Mononuclear cell (primary cell): ENCODE results near the gene CXADR. TPM values are rescaled to one million over a fixed set of nuclear protein-coding genes. Genes with fewer than 3 reads are reported as not detected.

Experiments
- H3K27me3 ChIP-seq: 2 replicates; pipeline ENCODE4 v1.6.0; 2011; ENCODE audit warnings: low read length, control low read depth; ENCODE audit not compliant: insufficient read depth
- H3K4me1 ChIP-seq: 2 replicates; pipeline ENCODE4 v1.5.1; 2011; ENCODE audit warnings: mild to moderate bottlenecking, low read length, control low read depth; ENCODE audit not compliant: insufficient read depth
- H3K4me3 ChIP-seq: 2 replicates; pipeline ENCODE4 v1.5.1; 2011; ENCODE audit warnings: mild to moderate bottlenecking, low read length, moderate library complexity
- H3K9me3 ChIP-seq: 2 replicates; pipeline ENCODE4 v1.5.1; 2011; ENCODE audit warnings: low read depth, mild to moderate bottlenecking, control low read depth, low read length
- total RNA-seq: library from RNA; depleted of rRNA; stranded (reverse); fragments of >200 nt; gene quantifications from one replicate; pipeline ENCODE4 v1.2.3, GENCODE V29; 2012

CXADR gene
- total RNA-seq, 1 donor = 0.42 TPM

- Histone ChIP-seq H3K27me3 (peaks cover 3% of the 10 kb centered on the region), H3K9me3 (no peaks in the 10 kb centered on the region), H3K4me1 (no peaks in the 10 kb centered on the region), H3K4me3 (no peak overlapping the region)
Measured at GRCh38 chr21:17580319-17580718, 67.5 kb downstream of the CXADR start.

- no peak overlapping the region for H3K4me3 ChIP-seq
- no peaks in the 10 kb centered on the region for H3K4me1 ChIP-seq
- H3K27me3 ChIP-seq = no peaks in the 10 kb centered on the region
- H3K9me3 ChIP-seq = no peaks in the 10 kb centered on the region
Measured at GRCh38 chr21:17583898-17584297, 71.1 kb downstream of the CXADR start.

GRCh38 chr21:17585875-17586450, 73.1 kb downstream of the CXADR start:
- Histone ChIP-seq H3K4me3 (no peak overlapping the region), H3K9me3 (no peaks in the 10 kb centered on the region), H3K4me1 (no peaks in the 10 kb centered on the region), H3K27me3 (no peaks in the 10 kb centered on the region)

GRCh38 chr21:17590430-17590829, 77.6 kb downstream of the CXADR start:
- no peaks in the 10 kb centered on the region for H3K27me3 ChIP-seq
- H3K4me3 ChIP-seq = no peak overlapping the region
- H3K9me3 ChIP-seq = no peaks in the 10 kb centered on the region
- no peaks in the 10 kb centered on the region for H3K4me1 ChIP-seq

- Histone ChIP-seq H3K9me3 (no peaks in the 10 kb centered on the region), H3K4me1 (no peaks in the 10 kb centered on the region), H3K4me3 (no peak overlapping the region), H3K27me3 (no peaks in the 10 kb centered on the region)
Measured at GRCh38 chr21:17597680-17598079, 84.8 kb downstream of the CXADR start.

GRCh38 chr21:17598437-17598836, 85.6 kb downstream of the CXADR start:
- no peak overlapping the region for H3K4me3 ChIP-seq
- H3K4me1 ChIP-seq = no peaks in the 10 kb centered on the region
- no peaks in the 10 kb centered on the region for H3K9me3 ChIP-seq
- no peaks in the 10 kb centered on the region for H3K27me3 ChIP-seq

GRCh38 chr21:17602874-17603273, 90.0 kb downstream of the CXADR start:
- no peaks in the 10 kb centered on the region for H3K27me3 ChIP-seq
- no peaks in the 10 kb centered on the region for H3K9me3 ChIP-seq
- H3K4me1 ChIP-seq = no peaks in the 10 kb centered on the region
- no peak overlapping the region for H3K4me3 ChIP-seq

GRCh38 chr21:17607684-17608083, 94.8 kb downstream of the CXADR start:
- no peaks in the 10 kb centered on the region for H3K9me3 ChIP-seq
- H3K4me1 ChIP-seq = peaks cover 5% of the 10 kb centered on the region
- no peak overlapping the region for H3K4me3 ChIP-seq
- no peaks in the 10 kb centered on the region for H3K27me3 ChIP-seq

- no peaks in the 10 kb centered on the region for H3K9me3 ChIP-seq
- no peaks in the 10 kb centered on the region for H3K27me3 ChIP-seq
- H3K4me1 ChIP-seq = peaks cover 10% of the 10 kb centered on the region
- no peak overlapping the region for H3K4me3 ChIP-seq
Measured at GRCh38 chr21:17609681-17610080, 96.8 kb downstream of the CXADR start.

GRCh38 chr21:17610911-17611310, 98.1 kb downstream of the CXADR start:
- Histone ChIP-seq H3K4me1 (peaks cover 10% of the 10 kb centered on the region), H3K4me3 (peak overlapping the region; percentile 65), H3K9me3 (no peaks in the 10 kb centered on the region), H3K27me3 (no peaks in the 10 kb centered on the region)

GRCh38 chr21:17611414-17612022, 98.7 kb downstream of the CXADR start:
- Histone ChIP-seq H3K27me3 (no peaks in the 10 kb centered on the region), H3K4me1 (peaks cover 10% of the 10 kb centered on the region), H3K9me3 (no peaks in the 10 kb centered on the region), H3K4me3 (peak overlapping the region; percentile 65)

- H3K27me3 ChIP-seq = no peaks in the 10 kb centered on the region
- H3K4me3 ChIP-seq = peak overlapping the region; percentile 65
- no peaks in the 10 kb centered on the region for H3K9me3 ChIP-seq
- H3K4me1 ChIP-seq = peaks cover 10% of the 10 kb centered on the region
Measured at GRCh38 chr21:17612023-17612564, 99.3 kb downstream of the CXADR start.

GRCh38 chr21:17612565-17613241, 99.9 kb downstream of the CXADR start, which contains the start of gene BTG3:
BTG3 (minus strand) TSS chr21:17612901; CDS start chr21:17609144, 3,757 bp downstream.
- Histone ChIP-seq H3K4me3 (peak within 1 kb of the TSS; percentile 65), H3K9me3 (no peaks in the 10 kb centered on the region), H3K27me3 (no peaks in the 10 kb centered on the region)

GRCh38 chr21:17613242-17613676, 100.4 kb downstream of the CXADR start:
- no peaks in the 10 kb centered on the region for H3K9me3 ChIP-seq
- peak overlapping the region; percentile 65 for H3K4me3 ChIP-seq
- no peaks in the 10 kb centered on the region for H3K27me3 ChIP-seq
- H3K4me1 ChIP-seq = peaks cover 10% of the 10 kb centered on the region

More at GRCh38 chr21:17612565-17613241, 99.9 kb downstream of the CXADR start, which contains the start of gene BTG3:
- peaks cover 10% of the 10 kb centered on the region for H3K4me1 ChIP-seq

GRCh38 chr21:17616831-17617230, 104.0 kb downstream of the CXADR start:
- H3K4me3 ChIP-seq = no peak overlapping the region
- peaks cover 5% of the 10 kb centered on the region for H3K4me1 ChIP-seq
- no peaks in the 10 kb centered on the region for H3K27me3 ChIP-seq
- no peaks in the 10 kb centered on the region for H3K9me3 ChIP-seq
